Caco-2 (cell line): Measurements from ENCODE around the gene DOC2A. TPM values are rescaled to one million over a fixed set of nuclear protein-coding genes. Genes with fewer than 3 reads are reported as not detected.

ENCODE experiments used
- BruUV-seq: library from RNA; stranded (reverse); fragments of 400-500 nt; replicated peaks from 2 replicates; lab custom pipeline; 2021; lab: Mats Ljungman, UMichigan
- CTCF ChIA-PET: fragments of 300-600 bp; sonication (Branson Sonifier 250); formaldehyde crosslinking; loops from one replicate; lab custom pipeline; 2022; ENCODE audit warnings: antibody characterized with exemption; lab: Charles Lee
- POLR2A ChIA-PET: fragments of 300-600 bp; sonication (Branson Sonifier 250); formaldehyde crosslinking; loops from one replicate; lab custom pipeline; 2022; ENCODE audit warnings: antibody characterized with exemption; lab: Charles Lee
- DNase-seq, 2 experiments: peaks; one replicate each; pipeline versions ENCODE4 v3.0.0 to v3.0.0-alpha.2; 2020 to 2022
- H3K27me3 ChIP-seq: replicated peaks from 2 replicates; pipeline ENCODE4 v1.6.0; 2011; ENCODE audit warnings: low read length; ENCODE audit not compliant: control insufficient read depth, insufficient read depth
- H3K36me3 ChIP-seq: 2 replicates; pipeline ENCODE4 v1.5.1; 2011; ENCODE audit warnings: low read length; ENCODE audit not compliant: control insufficient read depth, insufficient read depth
- H3K4me1 ChIP-seq: fragments of 250-450 bp; sonication (Bioruptor Pico); 2 replicates; pipeline ENCODE4 v1.5.1; 2020; ENCODE audit warnings: mild to moderate bottlenecking
- H3K4me3 ChIP-seq: 2 replicates; pipeline ENCODE4 v1.5.1; 2011; ENCODE audit warnings: low read depth, mild to moderate bottlenecking, control low read depth, low read length
- H3K9me3 ChIP-seq: fragments of 250-450 bp; sonication (Bioruptor Pico); 2 replicates; pipeline ENCODE4 v1.5.1; 2020; ENCODE audit warnings: mild to moderate bottlenecking, moderate library complexity
- H3K27ac Mint-ChIP-seq: one replicate; pipeline ENCODE4 v1.8.0; 2022; ENCODE audit warnings: mixed read lengths; ENCODE audit not compliant: unreplicated experiment
- H3K27me3 Mint-ChIP-seq: one replicate; pipeline ENCODE4 v1.8.0; 2022; ENCODE audit warnings: mixed read lengths; ENCODE audit not compliant: insufficient read depth, unreplicated experiment
- H3K36me3 Mint-ChIP-seq: one replicate; pipeline ENCODE4 v1.8.0; 2022; ENCODE audit warnings: mild to moderate bottlenecking, mixed read lengths; ENCODE audit not compliant: insufficient read depth, unreplicated experiment
- H3K4me1 Mint-ChIP-seq: one replicate; pipeline ENCODE4 v1.8.0; 2022; ENCODE audit warnings: low read depth, mixed read lengths; ENCODE audit not compliant: unreplicated experiment
- H3K4me3 Mint-ChIP-seq: one replicate; pipeline ENCODE4 v1.8.0; 2022; ENCODE audit warnings: mild to moderate bottlenecking, moderate library complexity, mixed read lengths; ENCODE audit not compliant: unreplicated experiment
- H3K9me3 Mint-ChIP-seq: one replicate; pipeline ENCODE4 v1.8.0; 2022; ENCODE audit warnings: mixed read lengths; ENCODE audit not compliant: unreplicated experiment
- CTCF ChIP-seq, 2 experiments: fragments of 200-600 bp in 1 of 2; IDR thresholded peaks; 1 replicate in 1 of 2; 2 replicates in 1 of 2; pipeline versions ENCODE4 v1.5.1 to v1.8.0; 2011 to 2022; ENCODE audit warnings: antibody characterized with exemption in 1 of 2, control low read depth in 1 of 2, inconsistent platforms in 1 of 2, low read depth in 1 of 2, low read length in 1 of 2, mild to moderate bottlenecking in 1 of 2, moderate library complexity in 1 of 2; ENCODE audit not compliant: insufficient read depth in 1 of 2, severe bottlenecking in 1 of 2, unreplicated experiment in 1 of 2
- intact Hi-C: fragments of 100-400 bp; cut with micrococcal nuclease; formaldehyde crosslinking; loops from one replicate; pipeline ENCODE4 v1.10.0; 2022; ENCODE audit not compliant: unreplicated experiment
- total RNA-seq: library from RNA; stranded (reverse); gene quantifications from 2 replicates; pipeline ENCODE4 v1.2.3, GENCODE V29; 2022

The DOC2A gene
- total RNA-seq, 1 experiment from 2014 or later: 3.5 TPM

GRCh38 chr16:29977063-29977825 is 33.6 kb downstream of the DOC2A start:
- intact Hi-C loops: loop anchor here (10.0 kb wide), 1 partner anchor 112 kb away; the partner anchor contains the start of gene CDIPT
- CTCF ChIA-PET: no interaction called here
- no peak for TF ChIP-seq CTCF (IDR thresholded peaks at IDR 0.05; ENCODE audit: insufficient read depth in 1 of 2, low read depth in 1 of 2, low read length in 1 of 2, severe bottlenecking in 1 of 2, unreplicated experiment in 1 of 2)
- H3K4me3 ChIP-seq: no peak overlapping the region
- POLR2A ChIA-PET: no interaction called here
- Mint-ChIP-seq H3K27ac (no peak overlapping the region), H3K9me3 (no peaks in the 10 kb centered on the region), H3K27me3 (no peaks in the 10 kb centered on the region), H3K4me1 (peaks cover 16% of the 10 kb centered on the region), H3K4me3 (no peak overlapping the region), H3K36me3 (peaks cover 37% of the 10 kb centered on the region)
- peaks cover 7% of the 10 kb centered on the region for H3K36me3 ChIP-seq
- no TSS peak for BruUV-seq
- H3K4me1 ChIP-seq: 0 out of 2 replicates have a peak, but pooled peaks cover 9% of the 10 kb centered on the region
- no peak for DNase-seq
- H3K27me3 ChIP-seq: no peaks in the 10 kb centered on the region
- no peaks in the 10 kb centered on the region for H3K9me3 ChIP-seq

- ChIA-PET CTCF (no interaction called here), POLR2A (no interaction called here)
- peaks cover 16% of the 10 kb centered on the region for H3K4me1 Mint-ChIP-seq
- no peak for DNase-seq
- Histone ChIP-seq H3K9me3 (no peaks in the 10 kb centered on the region), H3K4me1 (0 out of 2 replicates have a peak, but pooled peaks cover 9% of the 10 kb centered on the region), H3K27me3 (no peaks in the 10 kb centered on the region), H3K4me3 (no peak overlapping the region), H3K36me3 (peaks cover 7% of the 10 kb centered on the region)
- no peak overlapping the region for H3K27ac Mint-ChIP-seq
- BruUV-seq: no TSS peak
- no peak for TF ChIP-seq CTCF (IDR thresholded peaks at IDR 0.05; ENCODE audit: insufficient read depth in 1 of 2, low read depth in 1 of 2, low read length in 1 of 2, severe bottlenecking in 1 of 2, unreplicated experiment in 1 of 2)
- no peaks in the 10 kb centered on the region for H3K9me3 Mint-ChIP-seq
- H3K27me3 Mint-ChIP-seq: no peaks in the 10 kb centered on the region
- intact Hi-C loops: loop anchor here (10.0 kb wide), 1 partner anchor 111 kb away; the partner anchor contains the start of gene CDIPT
- peak overlapping the region; percentile 88 for H3K4me3 Mint-ChIP-seq
- H3K36me3 Mint-ChIP-seq: peaks cover 38% of the 10 kb centered on the region
Measured at GRCh38 chr16:29975811-29976511, 34.9 kb downstream of the DOC2A start.

GRCh38 chr16:29975134-29975538 is 35.7 kb downstream of the DOC2A start:
- CTCF ChIA-PET: no interaction called here
- no peaks in the 10 kb centered on the region for H3K9me3 Mint-ChIP-seq
- Histone ChIP-seq H3K4me1 (0 out of 2 replicates have a peak, but pooled peaks cover 9% of the 10 kb centered on the region), H3K27me3 (no peaks in the 10 kb centered on the region), H3K36me3 (peaks cover 7% of the 10 kb centered on the region), H3K4me3 (peak overlapping the region; percentile 50), H3K9me3 (no peaks in the 10 kb centered on the region)
- H3K4me1 Mint-ChIP-seq: peaks cover 16% of the 10 kb centered on the region
- BruUV-seq: no TSS peak
- peak overlapping the region; percentile 88 for H3K4me3 Mint-ChIP-seq
- H3K27me3 Mint-ChIP-seq: no peaks in the 10 kb centered on the region
- peak overlapping the region; percentile 77 for H3K27ac Mint-ChIP-seq
- intact Hi-C loops: loop anchor here (10.0 kb wide), 1 partner anchor 110 kb away; the partner anchor contains the start of gene CDIPT
- H3K36me3 Mint-ChIP-seq: peaks cover 38% of the 10 kb centered on the region
- POLR2A ChIA-PET: no interaction called here
- TF ChIP-seq CTCF (IDR thresholded peaks at IDR 0.05; ENCODE audit: insufficient read depth in 1 of 2, low read depth in 1 of 2, low read length in 1 of 2, severe bottlenecking in 1 of 2, unreplicated experiment in 1 of 2): no peak
- no peak for DNase-seq
